Measurements from ENCODE around the gene CYP27C1. TPM values are rescaled to one million over a fixed set of nuclear protein-coding genes. Genes with fewer than 3 reads are reported as not detected.
"Not testable (repeated sequence)": the region's sequence is repeated elsewhere in the genome, so short reads cannot be mapped to it uniquely, and the experiment has no call there.

Gene CYP27C1
- total RNA-seq, 4 donors from 2014 or later: 2.4 to 3.5 (median 2.7) TPM

DNA sequence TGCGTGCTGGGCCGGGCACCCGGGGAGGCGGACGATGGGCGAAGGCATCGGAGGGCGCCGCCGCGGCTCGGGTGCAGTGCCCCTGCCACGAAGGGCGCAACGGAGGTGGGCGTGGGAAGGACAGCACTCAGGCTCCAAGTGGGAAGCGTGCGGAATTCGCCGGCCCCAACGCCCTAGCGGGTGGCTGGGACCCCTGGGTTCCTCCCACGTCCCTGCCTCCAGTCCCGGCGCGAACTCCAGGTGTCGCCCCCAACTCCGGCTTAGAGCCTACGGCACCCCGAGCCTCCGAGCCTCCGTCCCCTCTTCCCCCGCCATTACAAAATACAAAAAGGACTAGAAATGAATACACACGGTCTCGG is 1.3 kb downstream of the CYP27C1 start:
- no peak for TF ChIP-seq POLR2A (IDR thresholded peaks at IDR 0.05)
- TF ChIP-seq, protein P1, sequence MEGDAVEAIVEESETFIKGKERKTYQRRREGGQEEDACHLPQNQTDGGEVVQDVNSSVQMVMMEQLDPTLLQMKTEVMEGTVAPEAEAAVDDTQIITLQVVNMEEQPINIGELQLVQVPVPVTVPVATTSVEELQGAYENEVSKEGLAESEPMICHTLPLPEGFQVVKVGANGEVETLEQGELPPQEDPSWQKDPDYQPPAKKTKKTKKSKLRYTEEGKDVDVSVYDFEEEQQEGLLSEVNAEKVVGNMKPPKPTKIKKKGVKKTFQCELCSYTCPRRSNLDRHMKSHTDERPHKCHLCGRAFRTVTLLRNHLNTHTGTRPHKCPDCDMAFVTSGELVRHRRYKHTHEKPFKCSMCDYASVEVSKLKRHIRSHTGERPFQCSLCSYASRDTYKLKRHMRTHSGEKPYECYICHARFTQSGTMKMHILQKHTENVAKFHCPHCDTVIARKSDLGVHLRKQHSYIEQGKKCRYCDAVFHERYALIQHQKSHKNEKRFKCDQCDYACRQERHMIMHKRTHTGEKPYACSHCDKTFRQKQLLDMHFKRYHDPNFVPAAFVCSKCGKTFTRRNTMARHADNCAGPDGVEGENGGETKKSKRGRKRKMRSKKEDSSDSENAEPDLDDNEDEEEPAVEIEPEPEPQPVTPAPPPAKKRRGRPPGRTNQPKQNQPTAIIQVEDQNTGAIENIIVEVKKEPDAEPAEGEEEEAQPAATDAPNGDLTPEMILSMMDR (IDR thresholded peaks at IDR 0.05): no peak
- 0 to 1% methylated on average over 13 to 25 of the region's 35 CpGs for WGBS, 2 donors
- no peak for DNase-seq (ENCODE audit: low spot score in 2 of 2)
- intact Hi-C loops (cut with DNase I; ENCODE audit: low total_unique reads): no loop called here
- H3K4me3 ChIP-seq (ENCODE audit: low read depth, poor library complexity, severe bottlenecking): peak overlapping the region; percentile 53

DNA sequence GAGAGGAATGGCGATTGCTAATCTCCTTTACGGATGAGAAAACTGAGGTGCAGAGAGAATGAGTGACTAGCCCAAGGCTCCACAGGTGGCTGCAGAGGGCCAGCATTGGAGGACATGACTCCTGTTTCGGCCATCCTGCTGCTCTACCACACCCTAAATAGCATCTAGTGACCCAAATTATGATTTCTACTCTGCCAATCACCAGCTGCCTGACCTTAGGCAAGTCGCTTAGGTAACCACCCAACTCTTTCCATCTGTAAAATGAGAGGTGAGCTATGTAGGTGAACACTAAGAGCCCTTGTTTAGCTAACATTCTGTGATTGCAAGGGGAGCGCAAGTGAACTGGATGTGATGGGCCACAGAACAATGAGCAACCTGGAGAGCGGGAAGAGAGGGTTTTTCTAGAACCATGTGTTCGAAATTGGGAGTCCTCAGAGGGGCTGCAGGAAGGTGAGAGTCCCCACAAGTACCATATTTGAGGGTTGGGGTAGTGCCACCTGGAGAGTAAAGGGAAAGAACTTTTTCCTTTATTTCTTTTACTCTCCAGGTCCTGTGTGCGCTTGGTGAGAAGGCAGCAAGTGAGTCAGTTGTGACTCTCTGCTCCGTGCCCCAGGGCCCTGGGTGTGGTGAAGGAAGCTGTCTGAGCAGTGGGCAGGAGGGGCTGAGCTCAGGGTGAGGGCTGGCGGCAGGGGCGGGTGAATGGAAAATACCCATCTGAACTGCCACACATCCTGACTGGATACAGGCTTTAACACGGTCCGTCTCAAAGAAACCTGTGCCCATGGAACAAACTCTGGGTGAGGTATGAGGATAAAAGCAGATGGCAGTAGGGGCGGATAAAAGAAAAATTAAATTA is 2.4 kb downstream of the CYP27C1 start:
- H3K4me3 ChIP-seq (ENCODE audit: low read depth, poor library complexity, severe bottlenecking): no peak overlapping the region
- DNase-seq (ENCODE audit: low spot score in 2 of 2): peak; percentile 71 to 91
- TF ChIP-seq, protein P1 (IDR thresholded peaks at IDR 0.05): no peak
- TF ChIP-seq POLR2A (IDR thresholded peaks at IDR 0.05): no peak
- intact Hi-C loops (cut with DNase I; ENCODE audit: low total_unique reads): no loop called here
- 47 to 57% methylated on average over 14 of the region's 14 CpGs for WGBS, 2 donors

DNA sequence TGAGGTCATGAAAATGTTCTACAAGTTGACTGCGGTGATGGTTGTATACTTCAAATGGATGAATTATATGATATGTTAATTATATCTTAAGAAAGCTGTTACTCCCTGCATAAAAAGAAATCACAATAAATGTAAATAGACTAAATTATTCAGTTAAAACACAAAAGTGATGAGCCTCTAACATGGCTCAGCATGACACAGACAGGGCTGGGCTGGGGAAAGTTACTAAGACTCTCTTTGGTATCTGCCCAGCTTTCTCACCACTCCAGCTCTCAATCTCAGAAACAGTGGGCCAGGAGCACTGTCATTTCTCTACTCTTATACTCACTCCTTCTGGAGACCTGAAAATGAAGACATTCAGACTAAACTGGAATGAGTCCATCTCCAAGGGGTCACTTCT is 3.5 kb downstream of the CYP27C1 start:
- 63 to 74% methylated on average over 1 of the region's 1 CpG for WGBS, 2 donors
- DNase-seq (ENCODE audit: low spot score in 2 of 2): no peak
- TF ChIP-seq, protein P1 (IDR thresholded peaks at IDR 0.05): no peak
- no peak for TF ChIP-seq POLR2A (IDR thresholded peaks at IDR 0.05)
- intact Hi-C loops (cut with DNase I; ENCODE audit: low total_unique reads): no loop called here
- no peak overlapping the region for H3K4me3 ChIP-seq (ENCODE audit: low read depth, poor library complexity, severe bottlenecking)

DNA sequence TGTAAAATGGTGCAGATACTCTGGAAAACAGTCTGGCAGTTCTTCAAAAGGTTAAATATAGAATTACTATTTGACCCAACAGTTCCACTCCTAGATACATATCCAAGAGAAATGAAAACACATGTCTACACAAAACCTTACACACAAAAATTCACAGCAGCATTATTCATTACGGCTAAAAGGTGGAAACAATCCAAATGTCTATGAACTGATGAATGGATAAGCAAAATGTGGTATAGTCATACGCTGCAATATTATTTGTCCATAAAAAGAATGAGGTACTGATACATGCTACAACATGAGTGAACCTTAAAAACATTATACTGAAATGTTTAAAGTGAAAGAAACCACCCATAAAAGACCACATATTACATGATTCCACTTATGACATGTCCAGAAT is 4.0 kb downstream of the CYP27C1 start:
- no peak overlapping the region for H3K4me3 ChIP-seq (ENCODE audit: low read depth, poor library complexity, severe bottlenecking)
- TF ChIP-seq POLR2A (IDR thresholded peaks at IDR 0.05): no peak
- TF ChIP-seq, protein P1 (IDR thresholded peaks at IDR 0.05): no peak
- 32 to 43% methylated on average over 2 of the region's 2 CpGs for WGBS, 2 donors
- intact Hi-C loops (cut with DNase I; ENCODE audit: low total_unique reads): no loop called here
- DNase-seq (ENCODE audit: low spot score in 2 of 2): no peak

DNA sequence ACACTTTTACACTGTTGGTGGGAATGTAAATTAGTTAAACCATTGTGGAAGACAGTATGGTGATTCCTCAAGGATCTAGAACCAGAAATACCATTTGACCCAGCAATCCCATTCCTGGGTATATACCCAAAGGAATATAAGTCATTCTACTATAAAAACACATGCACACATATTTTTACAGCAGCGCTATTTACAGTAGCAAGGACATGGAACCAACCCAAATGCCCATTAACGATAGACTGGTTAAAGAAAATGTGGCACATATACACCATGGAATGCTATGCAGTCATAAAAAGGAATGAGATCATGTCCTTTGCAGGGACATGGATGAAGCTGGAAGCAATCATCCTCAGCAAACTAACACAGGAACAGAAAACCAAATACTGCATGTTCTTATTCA is 5.9 kb downstream of the CYP27C1 start:
- 64 to 78% methylated on average over 2 of the region's 2 CpGs for WGBS, 2 donors
- DNase-seq (ENCODE audit: low spot score in 2 of 2): not testable (repeated sequence)

DNA sequence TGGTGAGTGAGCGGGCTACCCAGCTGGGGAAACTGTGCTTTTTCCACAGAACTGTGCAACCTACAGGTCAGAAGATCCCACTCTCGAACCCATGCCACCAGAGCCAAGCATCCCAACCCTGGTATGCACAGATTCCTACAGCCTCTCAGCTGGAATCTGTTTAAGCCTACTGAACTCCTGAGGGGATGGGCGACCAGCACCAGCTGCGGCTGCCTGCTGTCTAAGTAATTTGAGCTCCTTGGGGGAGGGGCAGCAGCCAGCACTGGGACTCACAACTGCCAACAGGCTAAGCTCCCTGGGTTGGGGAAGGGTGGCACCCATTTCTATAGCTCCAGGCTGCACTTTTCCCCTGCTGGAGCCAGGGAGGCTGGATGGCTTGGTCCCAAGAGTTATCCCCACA is 11.8 kb downstream of the CYP27C1 start:
- TF ChIP-seq, protein P1 (IDR thresholded peaks at IDR 0.05): no peak
- no peak for TF ChIP-seq POLR2A (IDR thresholded peaks at IDR 0.05)
- no peak overlapping the region for H3K4me3 ChIP-seq (ENCODE audit: low read depth, poor library complexity, severe bottlenecking)
- intact Hi-C loops (cut with DNase I; ENCODE audit: low total_unique reads): no loop called here
- peak in 1 of 2 donors; percentile 75 for DNase-seq (ENCODE audit: low spot score in 2 of 2)
- WGBS, 2 donors: 45 to 73% methylated on average over 1 to 4 of the region's 4 CpGs

More for the DNA sequence above, 5.9 kb downstream of the CYP27C1 start:
- intact Hi-C loops (cut with DNase I; ENCODE audit: low total_unique reads); H3K4me3 ChIP-seq (ENCODE audit: low read depth, poor library complexity, severe bottlenecking): not testable (repeated sequence)

All from lower leg skin (tissue), 4 donors.